ENCODE data around the gene PARN. TPM values are rescaled to one million over a fixed set of nuclear protein-coding genes. Genes with fewer than 3 reads are reported as not detected.
"Not testable (repeated sequence)": the region's sequence is repeated elsewhere in the genome, so short reads cannot be mapped to it uniquely, and the experiment has no call there.

PARN gene
- total and polyA plus RNA-seq, 5 donors, result 11.7 to 23.8 (median 20.9) TPM

DNA sequence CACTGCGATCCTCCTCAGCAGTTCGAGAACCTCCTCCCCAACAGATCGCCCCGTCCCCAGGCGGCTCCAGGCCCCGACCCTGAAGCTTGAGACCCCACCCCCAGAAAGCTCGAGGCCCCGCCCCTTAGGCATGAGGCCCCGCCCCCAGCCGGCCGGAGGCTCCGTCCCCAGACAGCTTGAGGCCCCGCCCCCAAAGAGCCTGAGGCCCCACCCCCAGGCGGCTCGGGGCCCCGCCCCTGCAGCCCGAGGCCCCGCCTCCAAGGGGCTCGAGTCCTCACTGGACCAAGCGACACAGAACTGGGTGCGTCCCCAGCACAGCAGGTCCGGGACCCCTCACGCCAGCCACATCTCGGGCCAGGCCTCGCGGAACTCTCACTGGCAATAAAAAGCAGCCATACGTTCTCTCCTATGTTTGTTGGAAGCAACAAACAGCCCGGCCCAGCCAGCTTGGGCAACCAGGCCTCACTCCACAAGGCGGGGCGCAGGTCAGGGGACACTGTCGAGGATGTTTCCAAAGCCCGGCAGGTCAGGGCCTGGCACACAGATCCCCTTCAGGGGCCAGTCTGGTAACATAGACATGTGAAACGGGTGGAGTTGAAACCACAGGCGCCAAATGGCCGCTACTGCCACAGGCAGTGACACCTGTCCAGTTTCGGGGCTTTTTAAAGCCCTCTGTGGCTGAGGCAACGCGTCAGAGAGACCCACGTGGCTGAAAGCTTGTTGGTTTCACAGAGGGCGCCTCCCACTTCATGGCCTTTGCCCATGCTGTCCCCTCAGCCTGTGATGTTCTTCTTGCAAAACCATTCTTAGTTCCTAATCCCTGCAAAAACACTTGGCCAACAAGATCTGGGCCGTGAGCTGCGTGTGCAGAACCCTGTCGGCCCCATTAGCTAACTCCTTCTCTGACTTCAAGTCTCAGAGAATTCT is 224.2 kb downstream of the PARN start:
- Histone ChIP-seq H3K27ac (ENCODE audit: low read length) (no peak overlapping the region), H3K4me3 (ENCODE audit: low read length) (no peak overlapping the region), H3K4me1 (ENCODE audit: control insufficient read depth, insufficient read depth, low read length) (no peaks in the 10 kb centered on the region), H3K27me3 (ENCODE audit: control insufficient read depth, insufficient read depth) (no peaks in the 10 kb centered on the region), H3K9me3 (ENCODE audit: control insufficient read depth, low read length) (no peaks in the 10 kb centered on the region)
- intact Hi-C loops (cut with DNase I), result no loop called here
- ATAC-seq, result peak; percentile 40 to 41
- 50% methylated on average over 43 of the region's 43 CpGs for WGBS
- DNase-seq, result peak in 2 of 3 donors; percentile 34 to 65

GRCh38 chr16:14403001-14403389 is 227.1 kb downstream of the PARN start:
- H3K9me3 ChIP-seq (ENCODE audit: control insufficient read depth, low read length); H3K4me1 ChIP-seq (ENCODE audit: control insufficient read depth, insufficient read depth, low read length); ATAC-seq; intact Hi-C loops (cut with DNase I); H3K4me3 ChIP-seq (ENCODE audit: low read length); DNase-seq; H3K27ac ChIP-seq (ENCODE audit: low read length); H3K27me3 ChIP-seq (ENCODE audit: control insufficient read depth, insufficient read depth): not testable (repeated sequence)
- WGBS, result 88% methylated on average over 8 of the region's 8 CpGs

GRCh38 chr16:14402114-14403000 is 227.7 kb downstream of the PARN start:
- H3K9me3 ChIP-seq (ENCODE audit: control insufficient read depth, low read length); H3K27me3 ChIP-seq (ENCODE audit: control insufficient read depth, insufficient read depth); intact Hi-C loops (cut with DNase I); DNase-seq; H3K4me1 ChIP-seq (ENCODE audit: control insufficient read depth, insufficient read depth, low read length); H3K4me3 ChIP-seq (ENCODE audit: low read length); ATAC-seq; H3K27ac ChIP-seq (ENCODE audit: low read length): not testable (repeated sequence)
- 84% methylated on average over 15 of the region's 15 CpGs for WGBS

DNA sequence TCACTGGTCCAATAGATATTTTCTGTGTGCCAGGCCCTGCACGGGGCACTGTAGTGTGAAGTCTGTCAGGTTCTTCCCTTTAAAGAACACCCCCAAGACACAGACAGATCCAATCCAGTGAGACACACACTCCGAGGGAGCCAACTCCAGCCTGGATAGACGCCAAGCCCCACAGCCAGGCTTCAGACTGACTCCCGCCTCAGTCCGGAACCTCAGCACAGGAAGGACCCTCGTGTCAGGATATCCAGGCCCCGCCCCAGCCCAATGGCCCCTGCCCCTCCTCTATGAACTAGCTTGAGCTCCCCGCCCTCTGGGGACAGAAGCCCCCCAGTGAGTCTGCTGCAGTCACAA is 228.4 kb downstream of the PARN start:
- intact Hi-C loops (cut with DNase I); H3K4me1 ChIP-seq (ENCODE audit: control insufficient read depth, insufficient read depth, low read length); H3K4me3 ChIP-seq (ENCODE audit: low read length); H3K27ac ChIP-seq (ENCODE audit: low read length); H3K9me3 ChIP-seq (ENCODE audit: control insufficient read depth, low read length); H3K27me3 ChIP-seq (ENCODE audit: control insufficient read depth, insufficient read depth); ATAC-seq: not testable (repeated sequence)
- peak; percentile 38 to 73 (median 65) for DNase-seq
- 53% methylated on average over 8 of the region's 8 CpGs for WGBS

GRCh38 chr16:14400978-14401710 is 228.9 kb downstream of the PARN start:
- 77% methylated on average over 12 of the region's 12 CpGs for WGBS
- not testable (repeated sequence) for H3K27ac ChIP-seq (ENCODE audit: low read length)

GRCh38 chr16:14400285-14400977 is 229.6 kb downstream of the PARN start:
- intact Hi-C loops (cut with DNase I), result no loop called here
- Histone ChIP-seq H3K9me3 (ENCODE audit: control insufficient read depth, low read length) (no peaks in the 10 kb centered on the region), H3K27ac (ENCODE audit: low read length) (no peak overlapping the region), H3K4me3 (ENCODE audit: low read length) (no peak overlapping the region), H3K27me3 (ENCODE audit: control insufficient read depth, insufficient read depth) (no peaks in the 10 kb centered on the region), H3K4me1 (ENCODE audit: control insufficient read depth, insufficient read depth, low read length) (peaks cover 7% of the 10 kb centered on the region)
- DNase-seq (no peak), ATAC-seq (no peak)
- WGBS, result 91% methylated on average over 23 of the region's 23 CpGs

More at GRCh38 chr16:14400978-14401710, 228.9 kb downstream of the PARN start:
- intact Hi-C loops (cut with DNase I); DNase-seq; H3K4me3 ChIP-seq (ENCODE audit: low read length); H3K27me3 ChIP-seq (ENCODE audit: control insufficient read depth, insufficient read depth); H3K4me1 ChIP-seq (ENCODE audit: control insufficient read depth, insufficient read depth, low read length); ATAC-seq; H3K9me3 ChIP-seq (ENCODE audit: control insufficient read depth, low read length): not testable (repeated sequence)

DNA sequence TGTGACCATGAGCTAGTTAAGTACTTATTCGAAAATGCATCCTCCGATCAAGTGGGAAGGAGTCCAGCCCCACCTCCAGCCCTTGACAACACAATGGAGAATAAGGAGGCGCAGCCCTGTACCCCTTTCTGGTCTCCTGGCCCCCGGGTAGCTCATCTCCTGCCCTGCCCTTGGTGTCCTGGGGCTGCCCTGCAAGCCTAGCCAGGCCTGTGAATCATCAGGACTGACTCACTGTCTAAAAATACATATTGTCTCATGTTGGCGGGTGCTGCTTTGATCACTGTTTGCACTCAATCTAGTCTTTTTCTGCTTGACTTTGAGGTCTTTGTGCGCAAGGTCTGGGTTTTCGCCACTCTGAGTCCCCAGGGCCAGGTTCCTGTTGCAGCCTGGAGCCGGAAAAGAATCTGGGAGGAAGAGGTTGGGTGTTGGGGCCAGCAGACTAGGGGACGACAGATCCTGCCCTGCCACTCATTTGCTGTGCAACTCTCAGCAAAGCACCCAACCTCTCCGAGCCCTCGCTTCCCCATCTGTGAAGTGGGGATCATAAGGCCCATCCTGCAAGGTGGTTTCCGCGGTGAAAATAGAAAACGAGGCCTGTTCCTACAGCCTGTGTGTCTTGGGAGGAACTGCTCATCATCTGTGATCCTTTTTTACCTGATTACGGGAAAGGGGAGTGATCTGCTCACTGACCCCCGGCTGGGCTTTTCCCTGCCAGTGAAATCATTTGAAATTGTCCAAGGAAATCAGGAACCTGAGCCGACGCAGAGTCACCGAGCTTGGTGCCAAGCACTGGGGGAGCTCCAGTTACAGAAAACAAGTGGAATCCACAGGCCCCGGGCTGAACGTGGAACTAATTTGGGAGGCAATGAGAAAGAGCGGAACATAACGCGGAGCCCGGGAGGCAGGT is 230.4 kb downstream of the PARN start:
- Histone ChIP-seq H3K27ac (ENCODE audit: low read length) (peak overlapping the region; percentile 78), H3K9me3 (ENCODE audit: control insufficient read depth, low read length) (no peaks in the 10 kb centered on the region), H3K27me3 (ENCODE audit: control insufficient read depth, insufficient read depth) (no peaks in the 10 kb centered on the region), H3K4me1 (ENCODE audit: control insufficient read depth, insufficient read depth, low read length) (peaks cover 7% of the 10 kb centered on the region), H3K4me3 (ENCODE audit: low read length) (no peak overlapping the region)
- intact Hi-C loops (cut with DNase I), result no loop called here
- DNase-seq (peak; percentile 42 to 68 (median 64)), ATAC-seq (peak; percentile 84 to 94)
- WGBS, result 46% methylated on average over 25 of the region's 25 CpGs

- intact Hi-C loops (cut with DNase I), result no loop called here
- 94% methylated on average over 11 of the region's 11 CpGs for WGBS
- DNase-seq, result no peak
- Histone ChIP-seq H3K27ac (ENCODE audit: low read length) (no peak overlapping the region), H3K9me3 (ENCODE audit: control insufficient read depth, low read length) (no peaks in the 10 kb centered on the region), H3K4me1 (ENCODE audit: control insufficient read depth, insufficient read depth, low read length) (peaks cover 7% of the 10 kb centered on the region), H3K27me3 (ENCODE audit: control insufficient read depth, insufficient read depth) (no peaks in the 10 kb centered on the region), H3K4me3 (ENCODE audit: low read length) (no peak overlapping the region)
- ATAC-seq, result no peak
Measured at GRCh38 chr16:14398014-14398717, 231.9 kb downstream of the PARN start.

DNA sequence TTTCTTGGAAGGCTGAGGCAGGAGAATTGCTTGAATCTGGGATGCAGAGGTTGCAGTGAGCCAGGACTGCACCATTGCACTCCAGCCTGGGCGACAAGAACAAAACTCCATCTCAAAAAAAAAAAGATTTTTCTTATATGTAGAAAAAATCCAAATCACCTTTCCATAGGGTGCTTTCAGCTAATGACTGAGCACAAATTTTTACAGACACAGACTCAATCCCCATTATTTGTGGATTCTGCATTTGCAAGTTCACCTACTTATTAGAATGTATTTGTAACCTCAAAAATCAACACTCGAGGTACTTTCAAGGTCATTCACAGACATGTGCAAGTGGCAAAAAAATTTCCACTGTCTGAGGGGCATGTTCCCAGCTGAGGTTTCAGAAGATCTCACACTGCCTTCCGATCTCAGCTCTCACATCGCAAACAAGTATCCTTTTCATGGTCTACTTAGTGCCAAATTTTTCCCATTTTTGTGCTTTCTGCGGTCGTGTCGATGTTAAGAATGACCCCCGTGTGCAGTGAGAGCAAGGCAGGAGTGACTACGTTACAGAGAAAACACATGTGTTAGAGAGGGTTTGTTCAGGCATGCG is 234.3 kb downstream of the PARN start:
- ATAC-seq; H3K4me1 ChIP-seq (ENCODE audit: control insufficient read depth, insufficient read depth, low read length); H3K4me3 ChIP-seq (ENCODE audit: low read length); H3K9me3 ChIP-seq (ENCODE audit: control insufficient read depth, low read length); intact Hi-C loops (cut with DNase I); H3K27ac ChIP-seq (ENCODE audit: low read length); DNase-seq; H3K27me3 ChIP-seq (ENCODE audit: control insufficient read depth, insufficient read depth): not testable (repeated sequence)
- WGBS, result 61% methylated on average over 10 of the region's 10 CpGs
